Superior temporal gyrus (tissue), 1 donor: ENCODE measurements around the gene ZNF273.
"Not testable (repeated sequence)": the region's sequence is repeated elsewhere in the genome, so short reads cannot be mapped to it uniquely, and the experiment has no call there.

Source experiments
- DNase-seq: peaks from one replicate; pipeline ENCODE4 v3.0.0-alpha.2; 2016; ENCODE audit errors: extremely low spot score

ZNF273 gene

GRCh38 chr7:64902806-64903721, at the start of gene ZNF273:
Gene ZNF273 (plus strand): TSS chr7:64903273. CDS start chr7:64903318, 45 bp downstream.
- peak; percentile 91 for DNase-seq

- no peak for DNase-seq
These were observed 49.4 kb upstream of the ZNF273 start for GRCh38 chr7:64853679-64854078.

GRCh38 chr7:64854969-64855368, 48.1 kb upstream of the ZNF273 start:
- no peak for DNase-seq

GRCh38 chr7:64863021-64863420, 40.1 kb upstream of the ZNF273 start:
- no peak for DNase-seq

GRCh38 chr7:64863530-64863929, 39.5 kb upstream of the ZNF273 start:
- DNase-seq, result not testable (repeated sequence)

- no peak for DNase-seq
These were observed 39.1 kb upstream of the ZNF273 start for GRCh38 chr7:64863969-64864368.

- no peak for DNase-seq
These were observed 35.1 kb upstream of the ZNF273 start for GRCh38 chr7:64867863-64868440.

GRCh38 chr7:64868499-64868898, 34.6 kb upstream of the ZNF273 start:
- DNase-seq, result no peak

- no peak for DNase-seq
These were observed 33.9 kb upstream of the ZNF273 start for GRCh38 chr7:64869121-64869725.

GRCh38 chr7:64869912-64870562, 33.0 kb upstream of the ZNF273 start:
- no peak for DNase-seq

GRCh38 chr7:64870656-64871055, 32.4 kb upstream of the ZNF273 start:
- DNase-seq, result no peak

GRCh38 chr7:64871761-64872160, 31.3 kb upstream of the ZNF273 start:
- DNase-seq, result no peak

GRCh38 chr7:64872351-64873154, 30.5 kb upstream of the ZNF273 start:
- DNase-seq, result no peak

- DNase-seq, result no peak
These were observed 29.9 kb upstream of the ZNF273 start for GRCh38 chr7:64873155-64873500.

GRCh38 chr7:64873517-64873916, 29.6 kb upstream of the ZNF273 start:
- no peak for DNase-seq

GRCh38 chr7:64874114-64874513, 29.0 kb upstream of the ZNF273 start:
- DNase-seq, result no peak

- no peak for DNase-seq
These were observed 28.4 kb upstream of the ZNF273 start for GRCh38 chr7:64874562-64875250.

GRCh38 chr7:64875258-64875657, 27.8 kb upstream of the ZNF273 start:
- DNase-seq, result no peak

- no peak for DNase-seq
These were observed 27.2 kb upstream of the ZNF273 start for GRCh38 chr7:64875658-64876406.
